Osteoblast (primary cell): Measurements from ENCODE around the gene ADARB2. TPM values are rescaled to one million over a fixed set of nuclear protein-coding genes. Genes with fewer than 3 reads are reported as not detected.

ENCODE experiments used
- DNase-seq: peaks from one replicate; pipeline ENCODE4 v3.0.0; 2011; ENCODE audit warnings: low spot score, mixed read lengths; ENCODE audit not compliant: insufficient read length; ENCODE audit errors: missing footprints
- H2AFZ ChIP-seq: 2 replicates; pipeline ENCODE4 v1.6.0; 2011; ENCODE audit warnings: mild to moderate bottlenecking, low read length
- H3K27ac ChIP-seq: 2 replicates; pipeline ENCODE4 v1.5.1; 2011; ENCODE audit warnings: mild to moderate bottlenecking, low read depth, low read length, moderate library complexity
- H3K27me3 ChIP-seq: 2 replicates; pipeline ENCODE4 v1.6.0; 2012; ENCODE audit warnings: mild to moderate bottlenecking, control low read depth, inconsistent platforms, low read length, moderate library complexity; ENCODE audit not compliant: insufficient read depth
- H3K36me3 ChIP-seq: 2 replicates; pipeline ENCODE4 v1.5.1; 2011; ENCODE audit warnings: mild to moderate bottlenecking, low read length, control low read depth, moderate library complexity; ENCODE audit not compliant: insufficient read depth
- H3K4me1 ChIP-seq: 2 replicates; pipeline ENCODE4 v1.5.1; 2011; ENCODE audit warnings: mild to moderate bottlenecking, low read length, control low read depth, moderate library complexity; ENCODE audit not compliant: insufficient read depth
- H3K4me2 ChIP-seq: 2 replicates; pipeline ENCODE4 v1.6.0; 2011; ENCODE audit warnings: mild to moderate bottlenecking, low read length; ENCODE audit not compliant: insufficient read depth
- H3K4me3 ChIP-seq: fragments of 200-600 bp; sonication (generic); 3 replicates; pipeline ENCODE4 v1.5.1; 2012; ENCODE audit warnings: mild to moderate bottlenecking, low read length, inconsistent platforms; ENCODE audit not compliant: insufficient read depth
- H3K79me2 ChIP-seq: 2 replicates; pipeline ENCODE4 v1.6.0; 2012; ENCODE audit warnings: mild to moderate bottlenecking, low read length, control low read depth, inconsistent platforms; ENCODE audit not compliant: insufficient read depth
- H3K9me3 ChIP-seq: 2 replicates; pipeline ENCODE4 v1.5.1; 2011; ENCODE audit warnings: low read depth, low read length, control low read depth
- H4K20me1 ChIP-seq: 2 replicates; pipeline ENCODE4 v1.6.0; 2012; ENCODE audit warnings: mild to moderate bottlenecking, low read length, control low read depth; ENCODE audit not compliant: insufficient read depth
- total RNA-seq: library from RNA; depleted of rRNA; stranded (reverse); fragments of >200 nt; gene quantifications from 2 replicates; pipeline ENCODE4 v1.2.3, GENCODE V29; 2012
- TF ChIP-seq, protein P1 (sequence below): IDR thresholded peaks from 2 replicates; pipeline ENCODE4 v1.5.1; 2011; ENCODE audit warnings: mild to moderate bottlenecking, low read depth, low read length, moderate library complexity; ENCODE audit errors: extremely low read depth

ADARB2 gene
- total RNA-seq, 1 donor, result not detected

- no peak overlapping the region for H3K27ac ChIP-seq
- no peaks in the 10 kb centered on the region for H3K36me3 ChIP-seq
- H3K9me3 ChIP-seq, result no peaks in the 10 kb centered on the region
- no peaks in the 10 kb centered on the region for H3K27me3 ChIP-seq
- H3K4me2 ChIP-seq, result no peak overlapping the region
- no peak overlapping the region for H2AFZ ChIP-seq
- H4K20me1 ChIP-seq, result no peaks in the 10 kb centered on the region
- no peak for DNase-seq
- TF ChIP-seq, protein P1, sequence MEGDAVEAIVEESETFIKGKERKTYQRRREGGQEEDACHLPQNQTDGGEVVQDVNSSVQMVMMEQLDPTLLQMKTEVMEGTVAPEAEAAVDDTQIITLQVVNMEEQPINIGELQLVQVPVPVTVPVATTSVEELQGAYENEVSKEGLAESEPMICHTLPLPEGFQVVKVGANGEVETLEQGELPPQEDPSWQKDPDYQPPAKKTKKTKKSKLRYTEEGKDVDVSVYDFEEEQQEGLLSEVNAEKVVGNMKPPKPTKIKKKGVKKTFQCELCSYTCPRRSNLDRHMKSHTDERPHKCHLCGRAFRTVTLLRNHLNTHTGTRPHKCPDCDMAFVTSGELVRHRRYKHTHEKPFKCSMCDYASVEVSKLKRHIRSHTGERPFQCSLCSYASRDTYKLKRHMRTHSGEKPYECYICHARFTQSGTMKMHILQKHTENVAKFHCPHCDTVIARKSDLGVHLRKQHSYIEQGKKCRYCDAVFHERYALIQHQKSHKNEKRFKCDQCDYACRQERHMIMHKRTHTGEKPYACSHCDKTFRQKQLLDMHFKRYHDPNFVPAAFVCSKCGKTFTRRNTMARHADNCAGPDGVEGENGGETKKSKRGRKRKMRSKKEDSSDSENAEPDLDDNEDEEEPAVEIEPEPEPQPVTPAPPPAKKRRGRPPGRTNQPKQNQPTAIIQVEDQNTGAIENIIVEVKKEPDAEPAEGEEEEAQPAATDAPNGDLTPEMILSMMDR, result no peak
- no peaks in the 10 kb centered on the region for H3K4me1 ChIP-seq
- H3K4me3 ChIP-seq, result no peak overlapping the region
- no peaks in the 10 kb centered on the region for H3K79me2 ChIP-seq
These were observed 140.7 kb downstream of the ADARB2 start for GRCh38 chr10:1596482-1597099.

- Histone ChIP-seq H4K20me1 (no peaks in the 10 kb centered on the region), H3K36me3 (no peaks in the 10 kb centered on the region), H2AFZ (no peak overlapping the region), H3K4me3 (no peak overlapping the region), H3K4me1 (no peaks in the 10 kb centered on the region), H3K27me3 (no peaks in the 10 kb centered on the region), H3K79me2 (no peaks in the 10 kb centered on the region), H3K27ac (no peak overlapping the region), H3K9me3 (no peaks in the 10 kb centered on the region), H3K4me2 (no peak overlapping the region)
- TF ChIP-seq, protein P1, result no peak
- no peak for DNase-seq
These were observed 141.6 kb downstream of the ADARB2 start for GRCh38 chr10:1595726-1596125.

GRCh38 chr10:1595242-1595600, 142.1 kb downstream of the ADARB2 start:
- H3K4me2 ChIP-seq, result no peak overlapping the region
- no peak overlapping the region for H2AFZ ChIP-seq
- H3K9me3 ChIP-seq, result no peaks in the 10 kb centered on the region
- no peaks in the 10 kb centered on the region for H3K27me3 ChIP-seq
- no peaks in the 10 kb centered on the region for H3K79me2 ChIP-seq
- H3K27ac ChIP-seq, result no peak overlapping the region
- no peak for DNase-seq
- H3K4me3 ChIP-seq, result no peak overlapping the region
- H4K20me1 ChIP-seq, result no peaks in the 10 kb centered on the region
- H3K36me3 ChIP-seq, result no peaks in the 10 kb centered on the region
- TF ChIP-seq, protein P1, result no peak
- no peaks in the 10 kb centered on the region for H3K4me1 ChIP-seq

- no peaks in the 10 kb centered on the region for H3K27me3 ChIP-seq
- no peak overlapping the region for H3K27ac ChIP-seq
- no peaks in the 10 kb centered on the region for H3K4me1 ChIP-seq
- H3K4me2 ChIP-seq, result no peak overlapping the region
- H3K4me3 ChIP-seq, result no peak overlapping the region
- no peaks in the 10 kb centered on the region for H3K79me2 ChIP-seq
- H2AFZ ChIP-seq, result no peak overlapping the region
- no peaks in the 10 kb centered on the region for H3K9me3 ChIP-seq
- H3K36me3 ChIP-seq, result no peaks in the 10 kb centered on the region
- H4K20me1 ChIP-seq, result no peaks in the 10 kb centered on the region
- TF ChIP-seq, protein P1, result no peak
- no peak for DNase-seq
These were observed 142.7 kb downstream of the ADARB2 start for GRCh38 chr10:1594372-1595241.
